ENCODE data around the gene PLEKHM3.
A peak's percentile ranks its signal among the peaks of the same experiment; 100 is the strongest.

The PLEKHM3 gene

DNA sequence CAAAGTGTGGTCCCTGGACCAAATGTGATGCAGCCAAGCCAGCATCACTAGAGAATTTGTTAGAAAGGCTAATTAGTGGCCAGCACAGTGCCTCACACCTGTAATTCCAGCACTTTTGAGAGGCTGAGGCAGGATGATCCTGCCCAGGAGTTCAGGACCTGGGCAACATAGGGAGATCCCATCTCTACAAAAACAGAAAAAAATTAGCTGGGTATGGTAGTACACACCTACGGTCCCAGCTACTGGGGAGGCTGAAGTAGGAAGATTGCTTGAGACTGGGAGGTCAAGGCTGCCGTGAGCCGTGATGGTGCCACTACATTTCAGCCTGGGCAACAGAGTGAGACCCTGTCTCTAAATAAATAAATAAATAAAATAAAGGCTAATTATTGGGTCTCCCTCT, 185.8 kb downstream of the PLEKHM3 start:
- Histone ChIP-seq H3K4me3 (no peak overlapping the region), H3K27ac (no peak overlapping the region)
- no peak for DNase-seq (ENCODE audit: low spot score)
- TF ChIP-seq, protein P1, sequence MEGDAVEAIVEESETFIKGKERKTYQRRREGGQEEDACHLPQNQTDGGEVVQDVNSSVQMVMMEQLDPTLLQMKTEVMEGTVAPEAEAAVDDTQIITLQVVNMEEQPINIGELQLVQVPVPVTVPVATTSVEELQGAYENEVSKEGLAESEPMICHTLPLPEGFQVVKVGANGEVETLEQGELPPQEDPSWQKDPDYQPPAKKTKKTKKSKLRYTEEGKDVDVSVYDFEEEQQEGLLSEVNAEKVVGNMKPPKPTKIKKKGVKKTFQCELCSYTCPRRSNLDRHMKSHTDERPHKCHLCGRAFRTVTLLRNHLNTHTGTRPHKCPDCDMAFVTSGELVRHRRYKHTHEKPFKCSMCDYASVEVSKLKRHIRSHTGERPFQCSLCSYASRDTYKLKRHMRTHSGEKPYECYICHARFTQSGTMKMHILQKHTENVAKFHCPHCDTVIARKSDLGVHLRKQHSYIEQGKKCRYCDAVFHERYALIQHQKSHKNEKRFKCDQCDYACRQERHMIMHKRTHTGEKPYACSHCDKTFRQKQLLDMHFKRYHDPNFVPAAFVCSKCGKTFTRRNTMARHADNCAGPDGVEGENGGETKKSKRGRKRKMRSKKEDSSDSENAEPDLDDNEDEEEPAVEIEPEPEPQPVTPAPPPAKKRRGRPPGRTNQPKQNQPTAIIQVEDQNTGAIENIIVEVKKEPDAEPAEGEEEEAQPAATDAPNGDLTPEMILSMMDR (IDR thresholded peaks at IDR 0.05), result no peak

DNA sequence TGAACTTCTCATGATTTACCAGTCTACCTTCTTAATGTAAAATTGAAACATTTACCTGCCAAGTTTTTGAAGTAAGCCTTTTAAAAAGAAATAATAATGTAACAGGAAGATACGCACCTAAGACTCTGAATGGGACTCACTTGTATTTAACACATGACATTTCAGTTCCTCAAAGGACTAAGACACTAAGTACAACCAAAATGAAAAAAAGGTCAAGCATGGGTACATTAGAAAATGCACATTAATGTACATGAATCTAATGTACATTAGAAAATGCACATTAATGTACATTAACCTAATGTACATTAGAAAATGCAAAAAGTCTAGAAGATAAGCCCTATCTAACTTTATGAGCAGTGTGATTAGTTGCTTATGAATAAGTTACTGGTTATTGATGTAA, 186.3 kb downstream of the PLEKHM3 start:
- no peak overlapping the region for H3K4me3 ChIP-seq
- DNase-seq (ENCODE audit: low spot score), result no peak
- TF ChIP-seq, protein P1 (IDR thresholded peaks at IDR 0.05), result no peak
- H3K27ac ChIP-seq, result no peak overlapping the region

DNA sequence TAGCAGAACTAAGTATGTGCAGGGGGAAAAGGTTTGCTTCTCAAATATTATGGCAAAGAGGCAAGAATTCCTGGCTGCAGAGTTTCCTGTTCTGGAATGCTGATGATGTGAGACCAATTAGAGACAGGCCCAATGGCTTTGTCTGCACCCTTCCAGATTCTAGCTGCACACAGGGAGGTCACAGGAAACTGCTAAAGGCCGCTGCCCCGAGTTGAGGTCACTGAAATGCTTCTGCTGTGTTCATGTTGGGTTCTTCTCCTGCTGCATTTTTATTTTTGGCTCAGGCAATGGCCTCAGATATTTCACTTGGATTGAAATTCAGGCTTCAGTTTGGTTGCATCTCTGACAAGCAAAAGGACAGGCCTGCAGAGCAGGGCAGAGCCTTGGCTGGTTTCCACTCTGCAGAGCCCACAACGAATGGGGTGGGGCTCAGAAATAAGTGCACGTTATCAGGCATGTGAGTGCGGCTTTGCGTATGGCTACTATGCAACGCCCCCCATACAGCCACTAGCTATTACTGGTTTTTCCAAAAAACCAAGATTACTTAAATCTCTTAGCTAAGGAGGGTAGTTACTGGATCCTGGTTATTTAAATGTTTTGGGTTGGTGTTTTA, 188.7 kb downstream of the PLEKHM3 start:
- DNase-seq (ENCODE audit: low spot score), result no peak
- peak overlapping the region in 1 of 2 donors; percentile 48 for H3K27ac ChIP-seq
- TF ChIP-seq, protein P1 (IDR thresholded peaks at IDR 0.05), result no peak
- H3K4me3 ChIP-seq, result no peak overlapping the region

DNA sequence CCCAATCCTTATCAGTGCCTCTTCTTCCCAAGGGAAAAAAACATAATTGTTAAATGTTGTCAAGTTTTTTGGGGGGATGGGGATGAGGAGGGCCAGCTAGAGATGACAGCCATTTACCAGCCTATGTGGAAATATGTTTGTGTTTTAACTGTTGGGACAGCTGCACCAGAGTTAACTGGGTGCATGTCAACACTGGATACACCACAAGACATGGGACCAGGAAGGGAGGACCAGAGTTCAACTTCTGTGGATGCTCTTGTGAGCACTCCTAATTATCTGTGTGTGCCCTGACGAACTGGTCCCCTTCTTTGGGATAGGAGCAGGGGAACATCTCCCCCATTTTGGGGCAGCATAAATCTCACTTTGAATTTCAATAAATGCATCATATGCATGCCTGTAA, 189.5 kb downstream of the PLEKHM3 start:
- no peak overlapping the region for H3K27ac ChIP-seq
- TF ChIP-seq, protein P1 (IDR thresholded peaks at IDR 0.05), result no peak

DNA sequence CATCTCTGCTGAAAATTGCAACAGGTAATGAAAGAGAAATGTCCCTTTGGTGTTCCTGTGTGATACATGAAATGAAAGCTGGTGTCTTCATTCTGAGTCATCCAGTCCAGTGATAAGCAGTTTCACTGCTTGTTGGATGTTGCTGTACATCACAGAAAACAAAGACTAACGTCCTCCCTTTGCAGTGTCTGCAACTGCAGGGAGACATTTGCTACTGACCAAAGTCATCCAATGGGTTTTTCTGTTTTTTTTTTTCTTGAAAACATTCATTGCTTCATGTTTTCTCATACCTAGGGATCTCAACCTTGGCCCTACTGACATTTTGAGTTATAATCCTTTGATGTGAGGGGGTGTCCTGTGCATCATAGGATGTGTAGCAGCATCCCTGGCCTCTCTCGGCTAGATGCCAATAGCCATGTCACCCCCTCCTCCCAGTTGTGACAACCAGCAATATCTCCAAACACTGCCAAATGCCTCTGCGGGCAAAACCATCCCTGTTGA, 192.0 kb downstream of the PLEKHM3 start:
- H3K27ac ChIP-seq, result no peak overlapping the region
- TF ChIP-seq, protein P1 (IDR thresholded peaks at IDR 0.05), result no peak

More for the DNA sequence above, 189.5 kb downstream of the PLEKHM3 start:
- H3K4me3 ChIP-seq, result no peak overlapping the region
- no peak for DNase-seq (ENCODE audit: low spot score)

DNA sequence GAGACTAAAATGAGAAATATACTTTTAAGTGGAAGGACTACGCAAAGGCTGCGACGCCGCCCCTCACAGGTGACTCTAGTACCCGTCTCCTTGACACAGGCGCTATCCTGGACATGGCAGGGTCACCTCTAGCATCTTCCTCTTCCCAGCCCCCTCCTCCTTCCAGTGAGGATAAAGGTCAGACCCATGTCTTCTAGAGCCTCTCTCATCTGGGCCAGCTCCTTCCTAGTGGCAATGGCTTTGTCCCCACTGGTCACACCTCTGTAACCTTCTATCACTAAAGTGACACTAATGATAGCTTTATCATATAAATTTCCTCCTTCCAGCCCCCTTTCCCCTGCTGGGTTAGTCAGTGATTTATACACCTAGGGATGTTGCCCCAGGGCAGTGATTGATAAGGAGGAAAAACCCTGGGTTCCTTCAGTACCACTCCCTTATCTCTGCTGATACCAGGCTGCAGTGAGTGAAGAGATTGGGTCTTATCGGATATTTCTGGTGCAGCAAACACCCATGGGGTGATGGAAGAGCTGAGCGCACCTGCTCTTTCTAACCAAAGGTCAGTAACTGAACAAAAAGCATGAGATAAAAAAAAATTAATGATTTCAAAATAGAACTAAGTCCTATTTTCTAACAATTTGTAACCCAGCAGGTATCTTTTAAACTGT, 193.6 kb downstream of the PLEKHM3 start:
- no peak for DNase-seq (ENCODE audit: low spot score)
- Histone ChIP-seq H3K4me3 (no peak overlapping the region), H3K27ac (no peak overlapping the region)
- TF ChIP-seq, protein P1 (IDR thresholded peaks at IDR 0.05), result no peak

More for the DNA sequence above, 192.0 kb downstream of the PLEKHM3 start:
- no peak for DNase-seq (ENCODE audit: low spot score)
- H3K4me3 ChIP-seq, result no peak overlapping the region

All from coronary artery (tissue), 2 donors.